Left ventricle myocardium inferior (tissue), 1 donor: Measurements from ENCODE around the gene MAPKBP1. TPM values are rescaled to one million over a fixed set of nuclear protein-coding genes. Genes with fewer than 3 reads are reported as not detected.
"Not testable (repeated sequence)": the region's sequence is repeated elsewhere in the genome, so short reads cannot be mapped to it uniquely, and the experiment has no call there.

ENCODE experiments used
- DNase-seq: peaks from one replicate; pipeline ENCODE4 v3.0.0-alpha.2; 2020
- H3K27ac ChIP-seq: fragments of 200-600 bp; replicated peaks from 2 replicates; pipeline ENCODE4 v1.8.0; 2021
- H3K27me3 ChIP-seq: fragments of 200-600 bp; 2 replicates; pipeline ENCODE4 v1.8.0; 2021; ENCODE audit warnings: low read depth
- H3K36me3 ChIP-seq: fragments of 200-600 bp; 2 replicates; pipeline ENCODE4 v1.8.0; 2021
- H3K4me1 ChIP-seq: fragments of 200-600 bp; 2 replicates; pipeline ENCODE4 v1.8.0; 2021
- H3K4me3 ChIP-seq: fragments of 200-600 bp; 2 replicates; pipeline ENCODE4 v1.8.0; 2021; ENCODE audit warnings: mild to moderate bottlenecking, moderate library complexity
- H3K9me3 ChIP-seq: fragments of 200-600 bp; replicated peaks from 2 replicates; pipeline ENCODE4 v1.8.0; 2021
- intact Hi-C: fragments of 100-400 bp; cut with micrococcal nuclease; formaldehyde crosslinking; loops from one replicate; pipeline ENCODE4 v1.11.0; 2022
- long read RNA-seq: library from polyadenylated mRNA; unstranded; transcript quantifications from one replicate; pipeline ENCODE4 v2.0.0, GENCODE V29; 2021
- total RNA-seq: library from RNA; stranded (reverse); fragmentation: NEBNext Ultra II Directional; extraction: Animal tissue kit (Norgen Biotek cat#: 25700); gene quantifications from one replicate; pipeline ENCODE4 v1.2.1, GENCODE V29; 2021
- TF ChIP-seq, protein P1 (sequence below): fragments of 200-600 bp; IDR thresholded peaks from 2 replicates; pipeline ENCODE4 v1.8.0; 2021; ENCODE audit warnings: antibody characterized with exemption, mild to moderate bottlenecking, borderline replicate concordance
- donor health status: DM: no; HTN: yes; CAD: no; lungs with severe emphysema.

Gene MAPKBP1, protein sequence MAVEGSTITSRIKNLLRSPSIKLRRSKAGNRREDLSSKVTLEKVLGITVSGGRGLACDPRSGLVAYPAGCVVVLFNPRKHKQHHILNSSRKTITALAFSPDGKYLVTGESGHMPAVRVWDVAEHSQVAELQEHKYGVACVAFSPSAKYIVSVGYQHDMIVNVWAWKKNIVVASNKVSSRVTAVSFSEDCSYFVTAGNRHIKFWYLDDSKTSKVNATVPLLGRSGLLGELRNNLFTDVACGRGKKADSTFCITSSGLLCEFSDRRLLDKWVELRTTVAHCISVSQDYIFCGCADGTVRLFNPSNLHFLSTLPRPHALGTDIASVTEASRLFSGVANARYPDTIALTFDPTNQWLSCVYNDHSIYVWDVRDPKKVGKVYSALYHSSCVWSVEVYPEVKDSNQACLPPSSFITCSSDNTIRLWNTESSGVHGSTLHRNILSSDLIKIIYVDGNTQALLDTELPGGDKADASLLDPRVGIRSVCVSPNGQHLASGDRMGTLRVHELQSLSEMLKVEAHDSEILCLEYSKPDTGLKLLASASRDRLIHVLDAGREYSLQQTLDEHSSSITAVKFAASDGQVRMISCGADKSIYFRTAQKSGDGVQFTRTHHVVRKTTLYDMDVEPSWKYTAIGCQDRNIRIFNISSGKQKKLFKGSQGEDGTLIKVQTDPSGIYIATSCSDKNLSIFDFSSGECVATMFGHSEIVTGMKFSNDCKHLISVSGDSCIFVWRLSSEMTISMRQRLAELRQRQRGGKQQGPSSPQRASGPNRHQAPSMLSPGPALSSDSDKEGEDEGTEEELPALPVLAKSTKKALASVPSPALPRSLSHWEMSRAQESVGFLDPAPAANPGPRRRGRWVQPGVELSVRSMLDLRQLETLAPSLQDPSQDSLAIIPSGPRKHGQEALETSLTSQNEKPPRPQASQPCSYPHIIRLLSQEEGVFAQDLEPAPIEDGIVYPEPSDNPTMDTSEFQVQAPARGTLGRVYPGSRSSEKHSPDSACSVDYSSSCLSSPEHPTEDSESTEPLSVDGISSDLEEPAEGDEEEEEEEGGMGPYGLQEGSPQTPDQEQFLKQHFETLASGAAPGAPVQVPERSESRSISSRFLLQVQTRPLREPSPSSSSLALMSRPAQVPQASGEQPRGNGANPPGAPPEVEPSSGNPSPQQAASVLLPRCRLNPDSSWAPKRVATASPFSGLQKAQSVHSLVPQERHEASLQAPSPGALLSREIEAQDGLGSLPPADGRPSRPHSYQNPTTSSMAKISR (N-terminal part only)
- total RNA-seq: 13.6 TPM
- long read RNA-seq, partial matches to known transcripts: 4 of 9 reads
- long read RNA-seq, other reads (novel, unspliced or antisense): 5 of 9 reads

DNA sequence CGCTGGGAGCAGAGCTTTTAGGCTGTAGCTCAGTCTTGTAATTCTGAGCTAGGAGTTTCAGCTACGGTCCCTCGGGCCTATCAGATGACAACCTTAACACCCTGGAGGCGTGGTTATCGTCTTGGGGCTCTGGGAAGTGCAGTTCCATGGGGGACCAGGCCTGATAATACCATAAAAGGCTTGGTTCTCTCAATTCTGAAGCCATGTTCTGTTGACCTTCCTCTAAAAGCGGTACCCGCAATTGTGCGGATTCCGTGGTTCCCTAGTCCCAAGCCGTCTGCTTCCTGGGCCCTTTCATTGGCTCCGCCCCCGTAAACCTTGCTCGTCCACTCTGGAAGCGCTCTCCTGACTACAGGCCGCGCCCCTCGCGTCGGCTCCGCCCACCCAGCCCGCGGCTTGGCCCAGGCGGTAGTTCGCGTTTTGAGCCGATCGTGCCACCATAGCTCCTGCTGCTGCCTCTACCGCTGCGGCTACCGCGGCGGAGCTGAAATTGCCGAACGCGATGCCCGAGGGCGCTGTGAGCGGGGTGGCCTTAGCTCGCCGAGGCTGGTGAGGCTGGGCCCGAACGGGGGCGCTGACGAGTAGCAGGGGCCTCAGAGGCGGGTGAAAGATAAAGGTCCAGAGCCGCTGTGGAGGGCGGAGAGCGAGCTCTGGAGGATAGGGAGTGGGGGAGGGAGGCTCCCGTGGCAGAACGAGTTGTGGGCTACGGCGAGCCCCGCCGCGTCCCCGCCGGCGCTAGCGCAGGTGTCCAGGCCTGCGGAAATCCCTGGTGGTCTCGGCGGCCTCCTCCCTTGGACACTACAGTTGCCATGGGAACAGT is at the start of gene MAPKBP1:
Gene MAPKBP1 (plus strand): TSS at position 423 of the 820 bp plus-strand sequence. CDS start 792 bp downstream, outside the sequence.
- Histone ChIP-seq H3K9me3 (no peaks in the 10 kb centered on the region), H3K27ac (peak within 1 kb of the TSS; percentile 91), H3K4me1 (peaks cover 56% of the 10 kb centered on the region), H3K4me3 (peak within 1 kb of the TSS; percentile 90), H3K36me3 (no peaks in the 10 kb centered on the region), H3K27me3 (no peaks in the 10 kb centered on the region)
- TF ChIP-seq, protein P1, sequence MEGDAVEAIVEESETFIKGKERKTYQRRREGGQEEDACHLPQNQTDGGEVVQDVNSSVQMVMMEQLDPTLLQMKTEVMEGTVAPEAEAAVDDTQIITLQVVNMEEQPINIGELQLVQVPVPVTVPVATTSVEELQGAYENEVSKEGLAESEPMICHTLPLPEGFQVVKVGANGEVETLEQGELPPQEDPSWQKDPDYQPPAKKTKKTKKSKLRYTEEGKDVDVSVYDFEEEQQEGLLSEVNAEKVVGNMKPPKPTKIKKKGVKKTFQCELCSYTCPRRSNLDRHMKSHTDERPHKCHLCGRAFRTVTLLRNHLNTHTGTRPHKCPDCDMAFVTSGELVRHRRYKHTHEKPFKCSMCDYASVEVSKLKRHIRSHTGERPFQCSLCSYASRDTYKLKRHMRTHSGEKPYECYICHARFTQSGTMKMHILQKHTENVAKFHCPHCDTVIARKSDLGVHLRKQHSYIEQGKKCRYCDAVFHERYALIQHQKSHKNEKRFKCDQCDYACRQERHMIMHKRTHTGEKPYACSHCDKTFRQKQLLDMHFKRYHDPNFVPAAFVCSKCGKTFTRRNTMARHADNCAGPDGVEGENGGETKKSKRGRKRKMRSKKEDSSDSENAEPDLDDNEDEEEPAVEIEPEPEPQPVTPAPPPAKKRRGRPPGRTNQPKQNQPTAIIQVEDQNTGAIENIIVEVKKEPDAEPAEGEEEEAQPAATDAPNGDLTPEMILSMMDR: peak; percentile 67
- DNase-seq: peak; percentile 97
- intact Hi-C loops: loop anchor here (10.0 kb wide), 1 partner anchor 131 kb away; no protein-coding TSS in a partner anchor

DNA sequence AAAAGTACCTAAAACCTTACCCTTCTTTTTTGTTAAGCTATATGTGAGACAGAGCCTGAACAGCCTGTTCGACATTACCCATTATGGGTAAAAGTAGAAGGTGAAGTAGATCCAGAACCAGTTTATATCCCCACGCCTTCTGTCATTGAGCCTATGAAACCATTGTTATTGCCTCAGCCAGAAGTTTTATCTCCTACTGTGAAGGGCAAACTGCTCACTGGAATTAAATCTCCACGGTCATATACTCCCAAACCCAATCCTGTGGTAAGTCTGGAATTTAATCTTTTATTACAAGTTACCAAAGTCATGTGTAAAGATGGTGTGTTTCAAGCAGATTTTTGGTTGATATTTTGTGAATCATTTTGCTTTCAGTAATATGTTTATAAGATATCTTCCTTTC is 47.1 kb upstream of the MAPKBP1 start:
- Histone ChIP-seq H3K4me3 (no peak overlapping the region), H3K27ac (peak overlapping the region; percentile 17), H3K9me3 (no peaks in the 10 kb centered on the region), H3K36me3 (peaks cover 22% of the 10 kb centered on the region), H3K4me1 (no peaks in the 10 kb centered on the region), H3K27me3 (no peaks in the 10 kb centered on the region)
- intact Hi-C loops: no loop called here
- DNase-seq: no peak
- TF ChIP-seq, protein P1: no peak

DNA sequence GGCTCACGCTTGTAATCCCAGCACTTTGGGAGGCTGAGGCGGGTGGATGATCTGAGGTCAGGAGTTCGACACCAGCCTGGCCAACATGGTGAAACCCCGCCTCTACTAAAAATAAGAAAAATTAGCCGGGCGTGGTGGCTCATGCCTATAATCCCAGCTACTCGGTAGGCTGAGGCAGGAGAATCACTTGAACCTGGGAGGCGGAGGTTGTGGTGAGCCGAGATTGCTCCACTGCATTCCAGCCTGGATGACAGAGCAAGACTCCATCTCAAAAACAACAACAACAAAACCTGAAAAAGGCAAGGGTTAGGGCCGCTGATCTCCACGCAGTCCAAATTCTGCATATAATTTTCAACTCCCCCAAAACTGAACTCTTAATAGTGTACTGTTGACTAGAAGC is 46.2 kb upstream of the MAPKBP1 start:
- H3K4me3 ChIP-seq, H3K27me3 ChIP-seq, intact Hi-C loops, H3K27ac ChIP-seq, DNase-seq, H3K4me1 ChIP-seq, H3K9me3 ChIP-seq: not testable (repeated sequence)
- H3K36me3 ChIP-seq: peaks cover 28% of the 10 kb centered on the region

DNA sequence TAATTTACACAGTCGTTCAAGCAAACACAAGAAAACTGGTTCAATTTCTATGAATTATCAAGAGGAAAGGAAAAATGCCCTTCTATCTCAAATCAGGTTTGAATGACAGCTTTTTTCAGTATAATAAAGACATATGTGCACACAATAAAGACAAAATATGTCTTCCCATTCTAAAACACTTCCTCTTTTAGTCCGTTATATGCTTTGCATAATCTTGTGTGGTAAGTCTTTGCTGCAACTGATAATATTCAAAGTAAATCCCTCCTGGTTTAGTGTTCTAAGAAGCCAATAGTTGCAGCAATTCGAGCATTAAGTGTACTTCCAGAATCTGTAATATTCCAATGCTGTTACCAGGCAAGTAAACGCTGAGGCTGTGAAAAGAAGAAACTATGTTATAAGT is 43.7 kb upstream of the MAPKBP1 start:
- H3K4me1 ChIP-seq: no peaks in the 10 kb centered on the region
- TF ChIP-seq, protein P1: no peak
- H3K36me3 ChIP-seq: peaks cover 53% of the 10 kb centered on the region
- DNase-seq: no peak
- H3K27ac ChIP-seq: no peak overlapping the region
- H3K9me3 ChIP-seq: no peaks in the 10 kb centered on the region
- H3K27me3 ChIP-seq: no peaks in the 10 kb centered on the region
- intact Hi-C loops: no loop called here
- no peak overlapping the region for H3K4me3 ChIP-seq

DNA sequence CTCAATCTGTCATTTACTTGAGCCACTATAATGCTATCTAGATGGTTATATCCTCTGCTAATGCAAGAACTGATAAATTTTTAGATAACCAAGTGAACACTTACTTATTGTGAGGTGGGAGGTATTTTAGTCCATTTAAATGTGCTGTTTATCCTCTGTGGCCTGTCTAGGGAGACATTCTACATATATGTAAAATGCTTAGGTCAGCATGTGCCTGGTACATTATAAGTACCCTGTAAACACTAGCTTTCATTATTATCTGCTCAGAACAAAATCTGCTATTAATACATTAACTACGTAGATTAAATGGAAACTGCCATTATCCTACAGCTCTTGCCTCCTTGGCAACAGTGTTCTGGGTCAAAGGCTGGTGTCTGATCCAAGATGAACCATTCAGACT is 41.8 kb upstream of the MAPKBP1 start:
- Histone ChIP-seq H3K4me1 (no peaks in the 10 kb centered on the region), H3K27me3 (no peaks in the 10 kb centered on the region), H3K36me3 (peaks cover 72% of the 10 kb centered on the region), H3K9me3 (no peaks in the 10 kb centered on the region), H3K27ac (no peak overlapping the region), H3K4me3 (no peak overlapping the region)
- no peak for DNase-seq
- intact Hi-C loops: no loop called here
- TF ChIP-seq, protein P1: no peak
